A673 (cell line): ENCODE data around the gene MACROH2A2. TPM values are rescaled to one million over a fixed set of nuclear protein-coding genes. Genes with fewer than 3 reads are reported as not detected.

Experiments used
- BruUV-seq: library from RNA; stranded (reverse); fragments of 400-500 nt; replicated peaks from 2 replicates; lab custom pipeline; 2021; lab: Mats Ljungman, UMichigan
- CTCF ChIA-PET: fragments of 300-600 bp; sonication (Branson Sonifier 250); formaldehyde crosslinking; loops from one replicate; lab custom pipeline; 2022; ENCODE audit warnings: antibody characterized with exemption; lab: Charles Lee
- POLR2A ChIA-PET: fragments of 300-600 bp; sonication (Branson Sonifier 250); formaldehyde crosslinking; loops from one replicate; lab custom pipeline; 2022; ENCODE audit warnings: antibody characterized with exemption; ENCODE audit not compliant: low non-redundant PET; lab: Charles Lee
- DNase-seq: peaks from one replicate; pipeline ENCODE4 v3.0.0-alpha.2; 2015; ENCODE audit warnings: low spot score
- H3K27ac ChIP-seq: fragments of 200-600 bp; sonication (generic); 2 replicates; pipeline ENCODE4 v1.5.1; 2016; ENCODE audit warnings: mixed run types, low read depth, mild to moderate bottlenecking, mixed read lengths, antibody characterized with exemption, low read length; ENCODE audit not compliant: poor library complexity, severe bottlenecking
- H3K27me3 ChIP-seq: fragments of 200-600 bp; sonication (generic); replicated peaks from 2 replicates; pipeline ENCODE4 v1.6.1; 2017; ENCODE audit warnings: mixed run types, low read depth, mild to moderate bottlenecking, mixed read lengths, antibody characterized with exemption, low read length; ENCODE audit not compliant: insufficient read depth, poor library complexity
- H3K36me3 ChIP-seq: fragments of 200-600 bp; sonication (generic); 2 replicates; pipeline ENCODE4 v1.6.1; 2016; ENCODE audit warnings: mixed run types, mild to moderate bottlenecking, mixed read lengths, antibody characterized with exemption, low read length; ENCODE audit not compliant: insufficient read depth, poor library complexity, severe bottlenecking
- H3K4me1 ChIP-seq: fragments of 200-600 bp; sonication (generic); 2 replicates; pipeline ENCODE4 v1.6.1; 2017; ENCODE audit warnings: mixed run types, mild to moderate bottlenecking, mixed read lengths, antibody characterized with exemption, low read length; ENCODE audit not compliant: insufficient read depth, poor library complexity, severe bottlenecking
- H3K4me3 ChIP-seq: fragments of 200-600 bp; sonication (generic); 2 replicates; pipeline ENCODE4 v1.5.1; 2016; ENCODE audit warnings: low read depth, mixed run types, mild to moderate bottlenecking, mixed read lengths, low read length; ENCODE audit not compliant: poor library complexity, severe bottlenecking
- H3K9me3 ChIP-seq: fragments of 200-600 bp; sonication (generic); 2 replicates; pipeline ENCODE4 v1.6.1; 2016; ENCODE audit warnings: mixed run types, low read depth, mild to moderate bottlenecking, mixed read lengths, antibody characterized with exemption, low read length; ENCODE audit not compliant: poor library complexity, severe bottlenecking
- CTCF ChIP-seq: fragments of 300-800, 200-600 bp; sonication (generic); conservative IDR thresholded peaks from 2 replicates; pipeline ENCODE4 v1.5.1; 2017; ENCODE audit warnings: low read depth, mild to moderate bottlenecking, antibody characterized with exemption, low read length, moderate library complexity, mixed read lengths
- EZH2 ChIP-seq: fragments of 200-600 bp; sonication (generic); IDR thresholded peaks from 2 replicates; pipeline ENCODE4 v1.6.1; 2017; ENCODE audit warnings: borderline replicate concordance, low read depth, mild to moderate bottlenecking, mixed read lengths, antibody characterized with exemption, low read length; ENCODE audit not compliant: poor library complexity, severe bottlenecking
- intact Hi-C: fragments of 100-400 bp; cut with micrococcal nuclease; formaldehyde crosslinking; loops from one replicate; pipeline ENCODE4 v1.10.0; 2022; ENCODE audit not compliant: unreplicated experiment
- total RNA-seq: library from RNA; stranded (reverse); gene quantifications from 2 replicates; pipeline ENCODE4 v1.2.3, GENCODE V29; 2021

The MACROH2A2 gene
- total RNA-seq, 1 experiment from 2014 or later, result 301 TPM

GRCh38 chr10:70112071-70112470, 59.4 kb downstream of the MACROH2A2 start:
- Histone ChIP-seq H3K9me3 (no peaks in the 10 kb centered on the region), H3K27me3 (no peaks in the 10 kb centered on the region), H3K27ac (no peak overlapping the region), H3K4me3 (no peak overlapping the region), H3K36me3 (peaks cover 54% of the 10 kb centered on the region), H3K4me1 (peaks cover 3% of the 10 kb centered on the region)
- intact Hi-C loops, result no loop called here
- no TSS peak for BruUV-seq
- CTCF ChIA-PET, result no interaction called here
- POLR2A ChIA-PET, result no interaction called here
- TF ChIP-seq CTCF, result no peak
- TF ChIP-seq EZH2, result no peak
- no peak for DNase-seq

- Histone ChIP-seq H3K4me3 (no peak overlapping the region), H3K36me3 (peaks cover 28% of the 10 kb centered on the region), H3K27ac (peak overlapping the region; percentile 29), H3K9me3 (no peaks in the 10 kb centered on the region), H3K4me1 (no peaks in the 10 kb centered on the region), H3K27me3 (no peaks in the 10 kb centered on the region)
- ChIA-PET POLR2A (no interaction called here), CTCF (interaction anchor here (1.6 kb wide), 1 partner anchor 32 kb away, joined by 10 read pairs; the partner anchor contains the start of gene TYSND1)
- intact Hi-C loops, result no loop called here
- DNase-seq, result no peak
- BruUV-seq, result no TSS peak
- no peak for TF ChIP-seq CTCF
- TF ChIP-seq EZH2, result no peak
These were observed 62.3 kb downstream of the MACROH2A2 start for GRCh38 chr10:70114902-70115301.

- no peaks in the 10 kb centered on the region for H3K4me1 ChIP-seq
- H3K27ac ChIP-seq, result no peak overlapping the region
- peaks cover 18% of the 10 kb centered on the region for H3K36me3 ChIP-seq
- H3K27me3 ChIP-seq, result no peaks in the 10 kb centered on the region
- DNase-seq, result peak; percentile 58
- POLR2A ChIA-PET, result no interaction called here
- no peaks in the 10 kb centered on the region for H3K9me3 ChIP-seq
- no TSS peak for BruUV-seq
- no peak overlapping the region for H3K4me3 ChIP-seq
- CTCF ChIA-PET, result interaction anchor here (0.5 to 2.0 kb wide), 5 partner anchors 13 to 272 kb away, joined by 3 to 10 read pairs (median 4); partner anchors contain the start of gene TYSND1
- TF ChIP-seq CTCF, result peak; percentile 97
- TF ChIP-seq EZH2, result no peak
- intact Hi-C loops, result no loop called here
These were observed 63.5 kb downstream of the MACROH2A2 start for GRCh38 chr10:70115948-70116682.
